ENCODE measurements around the gene BMPR1A.
"Not testable (repeated sequence)": the region's sequence is repeated elsewhere in the genome, so short reads cannot be mapped to it uniquely, and the experiment has no call there.

Gene BMPR1A

GRCh38 chr10:86970162-86970981, 214.0 kb downstream of the BMPR1A start:
- peak in 3 of 14 donors; percentile 35 to 42 (median 36) for DNase-seq

GRCh38 chr10:86970982-86971231, 214.5 kb downstream of the BMPR1A start:
- peak in 1 of 14 donors; percentile 65 for DNase-seq

- DNase-seq, result peak in 7 of 14 donors; percentile 37 to 82 (median 66)
Measured at GRCh38 chr10:86971232-86971991, 215.0 kb downstream of the BMPR1A start.

GRCh38 chr10:86972613-86973380, 216.4 kb downstream of the BMPR1A start:
- no peak for DNase-seq

- no peak for DNase-seq
Measured at GRCh38 chr10:86974484-86974883, 218.1 kb downstream of the BMPR1A start.

GRCh38 chr10:86976362-86977056, 220.1 kb downstream of the BMPR1A start:
- no peak for DNase-seq

GRCh38 chr10:86978457-86978856, 222.0 kb downstream of the BMPR1A start:
- not testable (repeated sequence) for DNase-seq

- DNase-seq, result no peak
Measured at GRCh38 chr10:86979296-86979818, 222.9 kb downstream of the BMPR1A start.

GRCh38 chr10:86979977-86980448, 223.6 kb downstream of the BMPR1A start:
- peak in 1 of 14 donors; percentile 20 for DNase-seq

- not testable (repeated sequence) for DNase-seq
Measured at GRCh38 chr10:86981020-86981419, 224.6 kb downstream of the BMPR1A start.

- no peak for DNase-seq
Measured at GRCh38 chr10:86981716-86982115, 225.3 kb downstream of the BMPR1A start.

Measured in C1 segment of cervical spinal cord (tissue), 14 donors.